GM18502 (cell line): Measurements from ENCODE around the gene ZFP69B.
"Not testable (repeated sequence)": the region's sequence is repeated elsewhere in the genome, so short reads cannot be mapped to it uniquely, and the experiment has no call there.

Source experiments
- ATAC-seq: cut with Tn5 transposase; IDR thresholded peaks from one replicate; pipeline ENCODE4 v1.9.1; 2021; ENCODE audit warnings: mild to moderate bottlenecking; ENCODE audit not compliant: unreplicated experiment, poor library complexity

The ZFP69B gene

DNA sequence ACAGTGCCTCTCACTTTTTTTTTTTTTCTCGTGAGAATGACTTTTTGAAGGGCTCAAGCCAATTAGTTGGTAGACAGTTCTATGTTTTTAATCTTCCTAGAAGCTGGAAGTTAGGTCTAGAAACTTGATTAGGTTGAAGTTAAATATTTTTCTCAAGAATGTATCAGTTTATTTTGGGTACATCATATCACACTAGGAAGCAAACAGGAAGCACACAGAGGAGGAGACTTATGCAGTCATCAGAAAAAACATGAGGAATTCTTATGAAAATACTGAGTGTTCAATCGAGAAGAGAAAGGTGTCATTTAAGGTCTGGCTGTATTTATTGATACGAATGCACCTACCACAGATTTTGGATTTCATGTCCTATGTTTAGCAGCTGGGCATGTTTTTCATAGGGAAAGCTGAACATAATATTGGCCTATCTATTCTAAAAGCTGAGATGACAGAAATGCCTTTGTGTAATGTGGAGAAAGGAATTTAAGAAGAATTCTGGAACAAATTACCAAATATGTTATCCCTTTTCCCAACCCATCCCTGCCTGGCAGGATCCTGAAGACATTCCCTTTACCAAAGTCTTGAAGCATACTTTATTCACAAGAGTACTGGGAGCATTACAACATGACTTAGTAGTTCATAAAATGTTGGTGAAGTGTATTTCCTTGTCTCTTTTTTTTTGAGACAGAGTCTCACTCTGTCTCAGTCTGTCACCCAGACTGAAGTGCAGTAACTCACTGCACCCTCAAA is 17.5 kb upstream of the ZFP69B start:
- ATAC-seq = no peak

DNA sequence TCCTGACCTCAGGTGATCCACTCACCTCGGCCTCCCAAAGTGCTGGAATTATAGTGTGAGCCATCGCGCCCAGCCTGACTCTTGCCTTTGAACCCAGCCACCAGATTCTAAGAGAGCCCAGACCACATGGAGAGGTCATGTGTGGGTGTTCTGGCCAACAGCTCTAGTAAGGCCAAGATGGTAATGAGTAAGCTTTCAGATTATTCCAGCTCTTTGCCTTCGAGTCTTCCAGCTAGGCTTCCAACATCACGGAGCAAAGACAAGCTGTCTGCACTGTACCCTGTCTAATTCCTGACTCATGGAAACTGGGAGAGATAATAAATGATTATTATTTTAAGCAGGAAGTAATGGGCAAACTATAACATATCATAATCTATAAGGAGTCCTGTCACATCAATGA is 14.8 kb upstream of the ZFP69B start:
- ATAC-seq = no peak

DNA sequence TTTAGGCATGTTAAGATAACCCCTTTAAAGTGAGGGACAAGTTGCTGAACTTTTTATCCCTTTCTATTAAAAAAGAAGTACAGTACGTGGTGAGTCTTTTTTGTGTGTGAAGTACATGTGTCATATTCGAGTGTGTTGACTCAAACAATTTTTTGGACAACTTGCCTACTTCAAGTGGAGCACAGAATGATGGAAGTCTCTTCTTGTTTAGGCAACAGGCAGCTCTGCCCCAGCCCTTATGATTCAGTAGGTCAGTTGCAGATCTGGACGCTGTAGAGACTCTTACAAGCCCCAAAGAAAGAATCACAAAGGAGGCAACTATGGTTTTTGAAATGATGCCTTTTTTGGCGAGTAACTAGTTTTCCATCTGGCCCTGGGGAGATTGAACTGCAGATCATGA is 14.4 kb upstream of the ZFP69B start:
- ATAC-seq = no peak

DNA sequence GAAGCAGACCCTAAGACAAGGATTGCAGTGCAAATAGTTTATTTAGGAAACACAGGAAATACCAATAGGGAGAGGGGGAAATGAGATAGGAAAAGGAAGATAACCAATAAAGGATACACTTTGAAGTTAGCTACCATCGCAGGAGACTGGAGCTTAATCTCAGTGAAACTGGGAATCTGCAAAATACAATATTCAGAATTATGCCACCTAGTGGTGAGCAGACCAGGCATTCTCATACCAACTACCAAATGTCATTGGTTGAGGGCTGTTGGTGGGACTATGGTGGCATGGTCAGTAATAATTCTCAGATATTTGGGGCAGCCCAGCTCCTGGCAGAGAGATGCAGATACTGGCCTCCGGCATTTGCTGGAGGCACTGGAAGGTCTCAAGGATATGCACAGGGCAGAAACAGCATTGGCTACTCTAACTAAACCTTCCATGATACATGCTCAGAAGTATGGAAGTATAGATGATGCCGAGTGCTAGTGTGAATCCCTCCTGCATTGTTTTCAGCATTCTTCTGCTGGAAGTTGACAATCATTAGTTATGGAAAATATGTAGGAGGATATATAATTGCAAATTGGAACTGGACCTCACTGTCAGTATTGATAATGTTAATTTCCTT is 11.8 kb upstream of the ZFP69B start:
- ATAC-seq = no peak

DNA sequence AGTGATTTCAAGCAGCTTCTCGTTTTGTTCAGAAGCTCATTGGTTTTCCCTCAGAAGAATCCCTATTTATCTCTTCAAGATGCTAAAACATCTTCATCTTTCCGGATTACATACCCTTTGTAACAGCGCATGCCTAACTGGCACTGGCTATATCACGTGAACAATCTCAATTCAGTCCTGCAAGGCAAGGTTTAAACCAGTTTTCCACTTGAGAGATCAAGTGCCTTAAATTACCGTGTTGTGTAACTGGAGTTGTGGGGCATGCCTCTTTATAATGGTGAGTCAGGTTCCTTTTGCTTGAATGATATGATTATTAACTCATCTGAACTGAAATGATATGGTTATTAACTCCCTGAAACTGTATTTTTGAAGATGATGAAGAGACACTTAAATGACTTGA is 11.0 kb upstream of the ZFP69B start:
- ATAC-seq = no peak

DNA sequence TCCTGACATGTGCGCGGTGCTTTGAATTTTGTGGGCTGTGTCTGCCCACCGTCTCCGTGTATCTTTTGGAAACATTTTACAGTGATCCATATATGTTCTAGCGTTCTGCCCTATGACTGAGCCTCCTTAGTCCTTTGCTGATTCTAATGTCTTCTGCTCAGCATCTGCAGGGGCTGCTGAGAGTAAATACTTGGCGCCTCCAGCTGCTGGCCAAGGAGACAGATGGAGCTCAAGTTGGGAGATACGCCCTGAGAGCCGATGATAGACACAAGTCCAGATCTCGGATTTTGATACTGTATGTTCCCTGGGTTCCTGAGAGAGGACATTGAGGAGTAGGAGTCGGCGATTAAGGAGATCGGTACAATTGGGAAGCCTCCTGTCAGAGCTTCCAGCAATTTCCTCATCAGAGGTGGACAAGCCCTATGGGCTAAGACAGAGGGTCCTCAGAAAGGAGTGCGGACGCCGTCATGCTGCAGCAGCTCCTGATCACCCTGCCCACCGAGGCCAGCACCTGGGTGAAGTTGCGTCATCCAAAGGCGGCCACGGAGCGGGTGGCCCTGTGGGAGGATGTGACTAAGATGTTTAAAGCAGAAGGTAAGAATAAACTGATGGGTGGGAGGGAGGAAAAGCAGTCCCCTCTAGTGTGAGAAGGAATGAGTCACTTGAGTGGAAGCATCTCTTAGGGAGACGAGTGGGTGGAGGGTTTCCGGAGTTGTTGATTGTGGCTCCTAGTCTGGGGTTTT is 390 bp downstream of the ZFP69B start:
- ATAC-seq = peak; percentile 24

DNA sequence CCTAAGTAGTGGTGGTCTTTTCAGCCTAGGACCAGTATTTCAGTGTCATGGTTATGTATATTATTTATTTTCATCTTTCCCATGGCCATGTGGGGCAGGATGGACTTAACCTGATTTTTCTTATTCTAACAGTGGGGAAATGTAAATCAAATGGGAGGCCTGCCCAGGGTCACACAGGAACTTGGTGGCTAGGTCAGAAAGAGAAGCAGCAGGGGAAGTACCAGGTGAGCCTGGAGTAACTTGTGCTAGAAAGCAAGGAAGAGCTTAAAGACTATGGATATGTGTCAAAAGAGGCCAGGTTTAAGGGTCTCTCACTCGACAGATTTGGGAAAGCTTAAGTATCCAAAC is 936 bp downstream of the ZFP69B start:
- no peak for ATAC-seq

DNA sequence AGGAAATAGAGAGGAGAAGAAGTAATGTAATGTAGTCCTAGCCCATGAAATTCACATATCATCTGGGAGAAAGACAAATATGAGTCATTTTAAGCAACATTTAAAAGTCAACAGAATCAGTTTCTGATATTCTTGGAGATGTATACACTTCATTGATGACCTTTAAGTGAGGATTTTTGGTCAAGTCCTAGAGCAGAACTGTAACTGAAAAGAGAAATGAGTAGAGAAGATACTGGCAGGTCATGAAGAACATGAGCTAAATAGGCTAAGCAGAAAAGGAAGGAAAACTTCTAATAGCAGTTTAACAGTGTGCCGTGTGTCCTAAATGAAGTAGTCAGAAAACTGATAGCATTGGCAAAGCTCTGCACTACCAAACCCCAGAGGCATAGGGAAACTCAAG is 4.6 kb downstream of the ZFP69B start:
- ATAC-seq = no peak

DNA sequence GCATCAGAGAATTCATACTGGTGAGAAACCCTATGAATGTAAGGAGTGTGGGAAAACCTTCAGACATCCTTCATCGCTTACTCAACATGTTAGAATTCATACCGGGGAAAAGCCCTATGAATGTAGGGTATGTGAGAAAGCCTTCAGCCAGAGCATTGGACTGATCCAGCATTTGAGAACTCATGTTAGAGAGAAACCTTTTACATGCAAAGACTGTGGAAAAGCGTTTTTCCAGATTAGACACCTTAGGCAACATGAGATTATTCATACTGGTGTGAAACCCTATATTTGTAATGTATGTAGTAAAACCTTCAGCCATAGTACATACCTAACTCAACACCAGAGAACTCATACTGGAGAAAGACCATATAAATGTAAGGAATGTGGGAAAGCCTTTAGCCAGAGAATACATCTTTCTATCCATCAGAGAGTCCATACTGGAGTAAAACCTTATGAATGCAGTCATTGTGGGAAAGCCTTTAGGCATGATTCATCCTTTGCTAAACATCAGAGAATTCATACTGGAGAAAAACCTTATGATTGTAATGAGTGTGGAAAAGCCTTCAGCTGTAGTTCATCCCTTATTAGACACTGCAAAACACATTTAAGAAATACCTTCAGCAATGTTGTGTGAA is 12.8 kb downstream of the ZFP69B start:
- ATAC-seq = no peak

DNA sequence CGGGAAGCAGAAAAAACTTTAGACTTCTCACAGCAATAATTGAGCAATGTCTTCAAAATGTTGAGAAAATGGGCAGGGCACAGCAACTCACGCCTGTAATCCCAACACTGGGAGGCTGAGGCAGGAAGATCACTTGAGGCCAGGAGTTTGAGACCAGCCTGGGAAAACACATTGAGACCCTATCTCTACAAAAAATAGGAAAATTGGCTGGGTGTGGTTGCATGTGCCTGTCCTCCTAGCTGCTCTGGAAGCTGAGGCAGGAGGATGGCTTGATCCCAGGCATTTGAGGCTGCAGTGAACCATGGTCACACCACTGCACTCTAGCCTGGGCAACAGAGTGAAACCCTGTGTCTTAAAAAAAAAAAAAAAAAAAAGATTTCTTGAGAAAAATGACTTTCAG is 19.1 kb downstream of the ZFP69B start:
- ATAC-seq = no peak

DNA sequence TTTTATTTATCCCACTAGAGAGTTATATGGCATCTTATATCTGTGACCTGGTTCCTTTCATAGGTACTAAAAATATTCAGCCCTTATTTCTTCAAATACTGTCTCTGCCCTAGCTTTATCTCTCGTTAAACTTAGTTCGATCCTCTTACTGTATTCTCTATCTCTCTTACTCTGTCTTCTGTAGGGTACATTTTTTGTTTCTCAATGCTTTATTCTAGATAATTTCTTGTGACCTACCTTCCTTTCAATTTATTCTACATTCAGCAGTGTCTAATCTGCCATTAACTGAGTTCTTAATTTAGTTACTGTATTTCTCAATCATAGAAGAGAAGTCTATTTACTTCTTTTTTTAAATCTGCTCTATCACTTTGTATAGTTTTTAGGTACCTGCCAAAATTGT is 25.0 kb downstream of the ZFP69B start:
- no peak for ATAC-seq

DNA sequence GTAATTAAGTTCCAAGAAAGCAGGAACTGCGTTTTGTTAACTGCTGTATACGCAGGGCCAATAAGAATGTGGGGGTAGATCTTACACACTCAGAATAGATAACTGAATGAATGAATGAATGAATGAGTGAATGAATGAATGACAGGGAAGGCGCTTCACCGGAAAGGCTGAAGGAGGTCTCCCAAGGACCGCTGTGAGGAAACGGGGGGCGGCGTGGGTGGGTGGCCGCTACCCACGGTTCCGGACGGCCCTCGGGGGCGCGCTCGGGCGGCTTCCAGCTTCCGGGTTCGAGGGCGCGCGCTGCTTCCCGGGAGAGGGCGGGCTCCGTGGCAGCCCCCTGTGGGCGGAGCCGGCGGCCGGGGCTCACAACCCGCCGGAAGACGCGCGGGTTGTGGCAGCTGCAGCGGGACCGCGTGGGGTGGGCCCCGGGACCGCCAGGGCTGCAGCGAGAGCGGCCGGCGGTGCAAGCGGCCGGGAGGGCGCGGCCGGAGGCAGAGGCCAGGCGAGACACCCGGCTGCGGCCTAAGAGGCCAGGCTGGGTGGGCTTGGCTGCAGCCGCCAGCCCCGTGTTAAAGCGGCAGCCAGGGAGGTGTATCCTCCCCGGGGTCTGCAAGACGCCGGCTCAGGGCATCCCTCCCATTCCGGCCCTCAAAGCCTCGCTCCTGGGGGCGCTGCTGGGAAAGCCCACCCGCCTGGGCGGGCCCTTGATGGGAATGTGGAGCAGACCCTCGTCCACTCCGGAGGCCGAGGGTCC is 26.8 kb downstream of the ZFP69B start, which contains the start of gene ZFP69:
Gene ZFP69, plus strand, starts transcription at position 367 of the 754 bp plus-strand sequence. CDS start 2,072 bp downstream, outside the sequence.
- peak; percentile 78 for ATAC-seq

DNA sequence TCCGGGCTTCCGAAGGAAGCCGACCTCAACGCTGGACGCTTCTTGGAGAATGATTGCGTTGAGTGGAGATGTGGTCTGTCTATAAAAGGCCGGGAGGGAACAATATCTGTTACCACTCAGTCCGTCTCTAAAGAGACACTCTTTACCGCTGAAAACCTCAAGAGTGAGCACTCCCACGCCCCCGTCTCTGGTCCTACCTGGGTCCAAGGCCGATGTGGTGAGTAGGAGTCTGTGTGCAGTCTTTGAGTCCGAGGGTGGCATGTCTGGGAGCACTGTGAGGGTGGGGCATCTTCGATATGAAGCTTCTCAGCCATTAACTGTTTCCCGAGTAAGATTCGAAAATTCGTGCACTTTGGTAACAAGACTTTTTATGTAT is 27.4 kb downstream of the ZFP69B start:
- peak; percentile 25 for ATAC-seq

DNA sequence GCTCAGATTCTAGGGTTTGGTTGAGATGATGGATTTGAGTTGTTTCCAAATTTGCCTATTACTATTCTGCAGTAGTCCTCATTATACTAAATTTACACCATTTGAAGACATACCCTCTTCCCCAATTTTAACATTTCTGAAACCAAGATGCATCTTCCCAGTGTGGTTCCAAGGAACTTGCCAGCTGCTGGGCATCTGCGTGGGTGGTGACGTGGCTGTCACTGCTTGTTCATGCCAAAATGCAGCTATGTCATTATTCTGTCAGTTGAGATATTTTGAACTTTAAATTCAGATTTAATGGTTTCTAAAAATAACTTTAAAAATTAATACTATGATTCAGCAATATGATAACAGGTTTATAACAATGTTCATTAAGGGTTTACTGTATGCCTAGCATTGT is 28.0 kb downstream of the ZFP69B start:
- no peak for ATAC-seq

DNA sequence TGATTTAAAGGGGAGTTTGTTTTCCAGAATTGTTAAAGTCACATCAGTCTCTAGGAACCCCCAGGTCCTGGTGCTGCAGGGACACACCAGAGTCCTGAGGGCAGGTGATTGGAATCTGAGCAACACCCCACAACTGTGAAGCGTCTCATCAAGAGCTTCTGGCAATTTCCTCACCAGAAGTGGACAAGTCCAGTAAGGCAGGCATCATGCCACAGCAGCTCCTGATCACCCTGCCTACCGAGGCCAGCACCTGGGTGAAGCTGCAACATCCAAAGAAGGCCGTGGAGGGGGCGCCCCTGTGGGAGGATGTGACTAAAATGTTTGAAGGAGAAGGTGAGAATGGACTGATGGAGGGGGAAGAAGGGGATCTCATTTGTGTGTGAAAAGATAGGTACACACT is 28.9 kb downstream of the ZFP69B start:
- ATAC-seq = no peak

DNA sequence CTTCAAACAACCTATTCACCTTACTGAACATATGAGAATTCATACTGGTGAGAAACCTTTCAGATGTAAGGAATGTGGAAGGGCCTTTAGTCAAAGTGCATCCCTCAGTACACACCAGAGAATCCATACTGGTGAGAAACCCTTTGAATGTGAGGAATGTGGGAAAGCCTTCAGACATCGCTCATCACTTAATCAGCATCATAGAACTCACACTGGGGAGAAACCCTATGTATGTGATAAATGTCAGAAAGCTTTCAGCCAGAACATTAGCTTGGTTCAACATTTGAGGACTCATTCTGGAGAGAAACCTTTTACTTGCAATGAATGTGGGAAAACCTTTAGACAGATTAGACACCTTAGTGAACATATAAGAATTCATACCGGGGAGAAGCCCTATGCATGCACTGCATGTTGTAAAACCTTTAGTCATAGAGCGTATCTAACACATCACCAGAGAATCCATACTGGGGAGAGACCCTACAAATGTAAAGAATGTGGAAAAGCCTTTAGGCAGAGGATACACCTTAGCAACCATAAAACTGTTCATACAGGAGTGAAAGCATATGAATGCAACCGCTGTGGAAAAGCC is 45.1 kb downstream of the ZFP69B start:
- no peak for ATAC-seq

DNA sequence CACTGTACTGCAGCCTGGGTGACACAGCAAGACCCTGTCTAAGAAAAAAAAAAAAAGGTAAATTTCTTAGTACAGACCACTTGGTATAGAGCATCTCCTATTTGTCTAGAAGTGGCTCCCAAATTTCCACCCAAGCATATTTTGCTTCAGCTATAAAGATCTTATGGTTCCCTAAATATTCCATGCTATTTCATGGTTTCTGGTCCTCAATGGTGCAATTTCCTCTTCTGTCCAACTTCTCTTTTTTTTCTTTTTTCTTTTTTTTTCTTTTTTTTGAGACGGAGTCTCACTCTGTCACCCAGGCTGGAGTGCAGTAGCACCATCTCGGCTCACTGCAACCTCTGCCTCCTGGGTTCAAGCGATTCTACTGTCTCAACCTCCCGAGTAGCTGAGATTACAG is 52.4 kb downstream of the ZFP69B start:
- ATAC-seq = not testable (repeated sequence)

DNA sequence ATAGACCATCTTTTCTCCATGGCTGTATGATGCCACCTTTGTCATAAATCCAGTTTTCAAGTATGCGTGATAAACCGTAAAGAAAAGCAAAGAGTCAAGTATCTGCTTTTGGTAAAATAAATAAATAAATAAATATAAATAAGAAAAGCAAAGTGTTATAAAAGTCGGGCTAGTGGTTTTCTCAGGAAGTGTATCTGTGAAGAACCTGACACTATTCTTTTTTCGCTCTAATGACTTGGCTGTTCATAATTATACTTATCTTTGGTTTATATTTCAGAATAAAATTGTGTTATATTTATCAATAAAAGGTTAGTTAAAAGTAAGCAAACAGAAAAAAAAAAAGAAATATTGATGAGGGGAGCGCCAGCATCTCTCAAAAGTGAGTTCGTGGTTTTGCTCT is 57.7 kb downstream of the ZFP69B start:
- no peak for ATAC-seq

DNA sequence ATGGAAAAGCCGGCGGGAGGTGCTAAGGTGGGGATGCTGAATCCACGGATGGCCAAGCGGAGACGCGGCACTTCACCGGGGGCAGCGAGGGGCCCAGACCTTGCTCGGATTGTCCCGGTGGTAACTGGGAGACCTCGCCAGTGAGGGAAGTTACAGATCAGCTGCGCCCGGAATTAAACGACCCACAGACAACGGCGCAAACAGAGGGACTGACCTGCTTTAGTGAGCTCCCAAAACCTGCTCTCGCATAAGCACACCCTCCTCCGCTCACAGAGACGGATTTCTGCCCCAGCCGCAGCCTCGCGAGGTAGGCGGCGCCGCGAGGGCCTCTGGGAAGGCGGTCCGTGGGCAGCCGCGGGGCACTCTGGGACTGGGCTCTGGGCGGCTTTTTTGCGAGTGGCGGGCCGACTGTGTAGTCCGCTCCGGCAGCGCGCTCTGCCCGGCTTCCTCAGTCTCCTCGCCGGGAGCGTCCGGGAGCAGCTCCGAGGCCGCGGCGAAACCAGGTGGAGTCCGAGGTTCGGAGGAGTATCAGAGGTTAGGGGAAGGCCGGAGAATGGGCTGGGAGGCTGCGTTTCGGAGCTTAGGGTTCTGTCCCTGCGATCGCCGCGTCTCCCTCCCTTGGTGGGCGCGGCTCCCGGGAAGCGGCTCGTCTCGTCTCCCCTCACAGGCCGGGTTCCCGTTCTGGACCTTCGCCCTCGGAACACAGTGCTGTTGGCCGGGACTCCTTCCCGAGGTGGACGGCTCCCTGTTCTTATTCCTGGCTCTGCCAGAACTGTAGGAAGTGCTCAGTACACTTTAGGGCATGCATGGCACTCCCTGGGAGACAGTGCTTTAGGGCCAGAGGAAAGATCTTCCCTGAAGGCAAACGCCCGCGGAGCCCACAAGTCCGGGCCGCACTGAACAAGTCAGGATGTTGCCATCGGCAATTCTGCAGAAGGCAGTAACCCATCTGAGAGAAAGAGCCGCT is 58.4 kb downstream of the ZFP69B start, which contains the start of gene EXO5:
Gene EXO5, plus strand, starts transcription at position 393 of the 967 bp plus-strand sequence. CDS start 5,778 bp downstream, outside the sequence.
- peak; percentile 90 for ATAC-seq
